H1 (cell line): Measurements from ENCODE around the gene NPR2. TPM values are rescaled to one million over a fixed set of nuclear protein-coding genes. Genes with fewer than 3 reads are reported as not detected.

Experiments
- CTCF ChIA-PET: fragments of 300-600 bp; sonication (Branson Sonifier 250); formaldehyde crosslinking; loops from one replicate; lab custom pipeline; 2021; ENCODE audit not compliant: partially characterized antibody; lab: Charles Lee
- POLR2A ChIA-PET: fragments of 300-600 bp; sonication (Branson Sonifier 250); formaldehyde crosslinking; loops from one replicate; lab custom pipeline; 2021; ENCODE audit warnings: inconsistent platforms; ENCODE audit not compliant: partially characterized antibody; lab: Charles Lee
- DNase-seq, 2 experiments: peaks; one replicate each; pipeline versions ENCODE4 v3.0.0 to v3.0.0-alpha.2; 2010 to 2022; ENCODE audit warnings: low spot score in 2 of 2, low read depth in 1 of 2, mixed read lengths in 1 of 2
- FAIRE-seq: peaks from 2 replicates; lab custom pipeline; 2011; peaks lifted over from hg19 to GRCh38; lab: Jason Lieb, UNC
- H2AFZ ChIP-seq: 2 replicates; pipeline ENCODE4 v1.8.1; 2012; ENCODE audit warnings: low read length, inconsistent platforms
- H2AK5ac ChIP-seq: 2 replicates; pipeline ENCODE4 v1.6.1; 2013; ENCODE audit warnings: low read depth, low read length
- H2BK120ac ChIP-seq: replicated peaks from 2 replicates; pipeline ENCODE3; 2013; ENCODE audit warnings: low read depth, low read length, inconsistent platforms
- H2BK12ac ChIP-seq: 2 replicates; pipeline ENCODE4 v1.6.1; 2013; ENCODE audit warnings: low read depth, low read length
- H2BK15ac ChIP-seq: 2 replicates; pipeline ENCODE4 v1.6.1; 2013; ENCODE audit warnings: low read length
- H2BK20ac ChIP-seq: 2 replicates; pipeline ENCODE4 v1.6.1; 2013; ENCODE audit warnings: low read length
- H2BK5ac ChIP-seq: 2 replicates; pipeline ENCODE4 v1.6.1; 2013; ENCODE audit warnings: low read depth, low read length
- H3K14ac ChIP-seq: 2 replicates; pipeline ENCODE4 v1.6.1; 2013; ENCODE audit warnings: inconsistent platforms; ENCODE audit not compliant: insufficient read length
- H3K18ac ChIP-seq: 2 replicates; pipeline ENCODE4 v1.6.1; 2013; ENCODE audit warnings: low read length; ENCODE audit errors: extremely low read depth
- H3K23ac ChIP-seq: 2 replicates; pipeline ENCODE4 v1.6.1; 2013; ENCODE audit warnings: inconsistent platforms; ENCODE audit not compliant: insufficient read length
- H3K23me2 ChIP-seq: 2 replicates; pipeline ENCODE4 v1.6.1; 2013; ENCODE audit warnings: low read depth, low read length
- H3K27ac ChIP-seq: 2 replicates; pipeline ENCODE4 v1.6.1; 2011; ENCODE audit warnings: low read depth, low read length, inconsistent platforms
- H3K27me3 ChIP-seq, 4 experiments: replicated peaks in 1 of 4; 1 replicate in 1 of 4; 2 replicates in 3 of 4; pipeline versions ENCODE4 v1.6.1 to v1.8.1; 2011 to 2013; ENCODE audit warnings: low read length in 3 of 4, mild to moderate bottlenecking in 3 of 4, inconsistent platforms in 2 of 4, mixed read lengths in 2 of 4, moderate library complexity in 1 of 4; ENCODE audit not compliant: control insufficient read depth in 3 of 4, insufficient read depth in 3 of 4; ENCODE audit errors: extremely low read depth in 1 of 4
- H3K36me3 ChIP-seq, 4 experiments: 2 replicates each; pipeline versions ENCODE4 v1.6.1 to v1.8.1; 2011 to 2013; ENCODE audit warnings: mild to moderate bottlenecking in 4 of 4, low read length in 3 of 4, moderate library complexity in 2 of 4, control low read depth in 1 of 4, inconsistent platforms in 1 of 4; ENCODE audit not compliant: insufficient read depth in 4 of 4, control insufficient read depth in 2 of 4
- H3K4ac ChIP-seq: replicated peaks from 2 replicates; pipeline ENCODE3; 2013; ENCODE audit warnings: low read length, low read depth, mixed read lengths, inconsistent platforms; ENCODE audit not compliant: insufficient read length
- H3K4me1 ChIP-seq, 4 experiments: replicated peaks in 1 of 4; 1 replicate in 1 of 4; 2 replicates in 3 of 4; pipeline versions ENCODE4 v1.6.1 to v1.8.1; 2011 to 2013; ENCODE audit warnings: low read length in 3 of 4, inconsistent platforms in 2 of 4, mixed read lengths in 1 of 4; ENCODE audit not compliant: insufficient read depth in 4 of 4, control insufficient read depth in 3 of 4
- H3K4me2 ChIP-seq, 2 experiments: 2 replicates each; pipeline versions ENCODE4 v1.6.1 to v1.8.1; 2011 to 2013; ENCODE audit warnings: low read depth in 2 of 2, low read length in 2 of 2, control low read depth in 1 of 2, inconsistent platforms in 1 of 2, mild to moderate bottlenecking in 1 of 2; ENCODE audit not compliant: insufficient read depth in 1 of 2
- H3K4me3 ChIP-seq, 4 experiments: fragments of 200-600, 300-600 bp in 1 of 4; sonication (generic), shearing (Covaris generic), sonication (Bioruptor Twin) in 1 of 4; 2 replicates each; pipeline versions ENCODE4 v1.5.1 to v1.8.1; 2011 to 2016; ENCODE audit warnings: low read length in 4 of 4, low read depth in 3 of 4, control low read depth in 2 of 4, inconsistent platforms in 2 of 4, mild to moderate bottlenecking in 2 of 4, mixed read lengths in 1 of 4, moderate library complexity in 1 of 4; ENCODE audit not compliant: insufficient read depth in 2 of 4; ENCODE audit errors: extremely low read depth in 1 of 4
- H3K56ac ChIP-seq: replicated peaks from 2 replicates; pipeline ENCODE3; 2013; ENCODE audit warnings: low read depth, mild to moderate bottlenecking, mixed read lengths, low read length, inconsistent platforms; ENCODE audit not compliant: insufficient read length
- H3K79me1 ChIP-seq: 2 replicates; pipeline ENCODE4 v1.6.1; 2013; ENCODE audit warnings: low read depth, low read length, control low read depth
- H3K79me2 ChIP-seq, 2 experiments: 2 replicates each; pipeline versions ENCODE4 v1.6.1 to v1.8.1; 2012 to 2013; ENCODE audit warnings: low read length in 2 of 2, mild to moderate bottlenecking in 2 of 2, inconsistent platforms in 1 of 2; ENCODE audit not compliant: insufficient read depth in 2 of 2, control insufficient read depth in 1 of 2
- H3K9ac ChIP-seq, 4 experiments: replicated peaks in 1 of 4; 1 replicate in 1 of 4; 2 replicates in 3 of 4; pipeline versions ENCODE4 v1.6.1 to v1.8.1; 2011 to 2013; ENCODE audit warnings: low read depth in 3 of 4, low read length in 3 of 4, control low read depth in 2 of 4, mild to moderate bottlenecking in 2 of 4, moderate library complexity in 2 of 4, inconsistent platforms in 1 of 4; ENCODE audit errors: extremely low read depth in 1 of 4
- H3K9me3 ChIP-seq, 2 experiments: 2 replicates each; pipeline versions ENCODE4 v1.6.1 to v1.8.1; 2012 to 2013; ENCODE audit warnings: mild to moderate bottlenecking in 2 of 2, moderate library complexity in 2 of 2, control low read depth in 1 of 2, inconsistent platforms in 1 of 2, low read depth in 1 of 2, low read length in 1 of 2, mixed read lengths in 1 of 2; ENCODE audit not compliant: insufficient read depth in 2 of 2
- H4K20me1 ChIP-seq, 2 experiments: replicated peaks in 1 of 2; 2 replicates each; pipeline versions ENCODE3 to v1.8.1; 2011 to 2013; ENCODE audit warnings: inconsistent platforms in 2 of 2, low read length in 2 of 2, mild to moderate bottlenecking in 1 of 2; ENCODE audit not compliant: insufficient read depth in 2 of 2, control insufficient read depth in 1 of 2
- H4K5ac ChIP-seq: 2 replicates; pipeline ENCODE4 v1.6.1; 2013; ENCODE audit warnings: low read length, low read depth, mixed read lengths, inconsistent platforms; ENCODE audit not compliant: insufficient read length
- H4K8ac ChIP-seq: 2 replicates; pipeline ENCODE4 v1.8.0; 2013; ENCODE audit warnings: mild to moderate bottlenecking, moderate library complexity, low read length, inconsistent platforms; ENCODE audit not compliant: insufficient read depth; ENCODE audit errors: extremely low read depth
- H4K91ac ChIP-seq: replicated peaks from 2 replicates; pipeline ENCODE3; 2013; ENCODE audit warnings: low read length, mixed read lengths, inconsistent platforms; ENCODE audit not compliant: insufficient read length
- ASH2L ChIP-seq: fragments of 200-600, 300-600 bp; sonication (generic); IDR thresholded peaks from one replicate; pipeline ENCODE4 v1.7.1; 2017; ENCODE audit warnings: low read length
- BRCA1 ChIP-seq: IDR thresholded peaks from 2 replicates; pipeline ENCODE4 v1.6.1; 2012; ENCODE audit warnings: low read depth, low read length, improper control_type of control experiment
- CEBPB ChIP-seq: IDR thresholded peaks from 2 replicates; pipeline ENCODE4 v1.6.1; 2012; ENCODE audit warnings: low read depth, low read length
- CHD1 ChIP-seq: IDR thresholded peaks from 2 replicates; pipeline ENCODE4 v1.6.1; 2012; ENCODE audit warnings: low read depth, low read length, improper control_type of control experiment
- EGR1 ChIP-seq: IDR thresholded peaks from 2 replicates; pipeline ENCODE4 v1.6.1; 2011; ENCODE audit warnings: low read depth, low read length, borderline replicate concordance
- GABPA ChIP-seq: IDR thresholded peaks from 2 replicates; pipeline ENCODE4 v1.6.1; 2011; ENCODE audit warnings: mild to moderate bottlenecking, low read length, moderate library complexity, borderline replicate concordance; ENCODE audit not compliant: insufficient read depth
- GTF2F1 ChIP-seq: IDR thresholded peaks from 2 replicates; pipeline ENCODE4 v1.6.1; 2012; ENCODE audit warnings: low read depth, low read length, improper control_type of control experiment, borderline replicate concordance
- HDAC6 ChIP-seq: IDR thresholded peaks from one replicate; pipeline ENCODE4 v1.7.1; 2012; ENCODE audit warnings: low read depth, mild to moderate bottlenecking, inconsistent platforms, low read length, moderate library complexity
- KDM4A ChIP-seq: IDR thresholded peaks from one replicate; pipeline ENCODE4 v1.7.1; 2012; ENCODE audit warnings: low read depth, mild to moderate bottlenecking, moderate library complexity, low read length, inconsistent platforms; ENCODE audit not compliant: severe bottlenecking
- MAFK ChIP-seq: IDR thresholded peaks from 2 replicates; pipeline ENCODE4 v1.6.1; 2012; ENCODE audit warnings: low read depth, mild to moderate bottlenecking, improper control_type of control experiment, low read length
- SUZ12 ChIP-seq: fragments of 200-600 bp; sonication (generic); IDR thresholded peaks from 2 replicates; pipeline ENCODE4 v1.6.1; 2012; ENCODE audit warnings: mild to moderate bottlenecking, inconsistent platforms, low read length, moderate library complexity, mixed read lengths
- TAF1 ChIP-seq: IDR thresholded peaks from 2 replicates; pipeline ENCODE4 v1.6.1; 2011; ENCODE audit warnings: mild to moderate bottlenecking, low read depth, low read length
- TAF7 ChIP-seq: optimal IDR thresholded peaks from 2 replicates; pipeline ENCODE3; 2011; ENCODE audit warnings: low read depth, mild to moderate bottlenecking, inconsistent platforms, low read length, moderate library complexity, borderline replicate concordance
- TCF12 ChIP-seq: IDR thresholded peaks from 2 replicates; pipeline ENCODE4 v1.6.1; 2011; ENCODE audit warnings: low read depth, mild to moderate bottlenecking, low read length
- WGBS, 2 experiments: shearing (Covaris generic) in 1 of 2; methylation state at CpG; one replicate each; pipeline versions ENCODE4 v1.1.6 to v1.1.7; 2013 to 2015; ENCODE audit warnings: low lambda C conversion rate in 2 of 2, mixed read lengths in 2 of 2, inconsistent platforms in 1 of 2, low coverage in 1 of 2, missing lambda C conversion rate in 1 of 2; ENCODE audit not compliant: insufficient replicate concordance in 2 of 2, insufficient coverage in 1 of 2, insufficient read length in 1 of 2; ENCODE audit errors: extremely low coverage in 1 of 2, missing lambda C conversion rate in 1 of 2; 5-methylcytosine and 5-hydroxymethylcytosine counted together
- polyA plus RNA-seq, 7 experiments: library from polyadenylated mRNA; depleted of rRNA in 3 of 7; stranded (reverse) in 5 of 7; unstranded in 2 of 7; fragments of >200 nt in 5 of 7; fragments of 200-250 nt in 2 of 7; gene quantifications; 1 replicate in 5 of 7; 2 replicates in 1 of 7; 4 replicates in 1 of 7; pipeline versions ENCODE4 v1.2.1 to v1.2.3, GENCODE V29; 2011 to 2013; ENCODE audit warnings: missing spikeins in 2 of 7, mixed read lengths in 2 of 7
- total RNA-seq: library from RNA; stranded (reverse); fragmentation: NEBNext Ultra II Directional; extraction: Animal tissue kit (Norgen Biotek cat#: 25700); gene quantifications from 2 replicates; pipeline ENCODE4 v1.2.1, GENCODE V29; 2021

Gene NPR2
- total and polyA plus RNA-seq, 2 of the 8 experiments (the other 6 are each of a cell fraction or from before 2014, with no cell fraction given): 11.0 to 17.0 TPM

DNA sequence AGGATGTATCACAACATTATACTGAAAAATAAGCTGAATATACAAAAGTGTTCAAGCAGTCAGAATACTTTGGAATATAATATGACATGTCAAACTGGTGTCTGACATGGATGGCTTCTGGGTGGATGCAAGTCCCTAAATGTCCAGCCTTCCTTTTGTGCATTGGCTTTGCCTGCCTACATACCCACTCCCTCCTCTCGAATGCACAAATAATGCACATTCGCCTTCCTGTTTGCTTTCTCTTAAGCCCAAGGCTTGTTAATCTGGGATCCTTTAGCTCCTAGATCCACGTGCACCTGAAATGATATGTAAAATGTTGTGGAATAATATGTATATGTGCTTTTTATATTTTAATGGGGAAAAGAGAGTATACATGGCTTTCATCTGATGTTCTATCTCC, 12.9 kb upstream of the NPR2 start:
- DNase-seq: no peak
- whole genome bisulfite sequencing, 2 experiments: 91% methylated on average over 3 of the region's 3 CpGs; no CpG with 5 or more reads in 1 of the 2 experiments

More for the DNA sequence above, 12.9 kb upstream of the NPR2 start:
- no peak overlapping the region for H2BK120ac ChIP-seq
- no peaks in the 10 kb centered on the region for H3K79me2 ChIP-seq
- H2BK20ac ChIP-seq: no peak overlapping the region
- no peak overlapping the region for H2BK12ac ChIP-seq
- no peak overlapping the region for H2BK5ac ChIP-seq
- H3K4me2 ChIP-seq: no peak overlapping the region
- TF ChIP-seq TAF7 (no peak), MAFK (no peak), HDAC6 (no peak), TAF1 (no peak), CHD1 (no peak), BRCA1 (no peak), CEBPB (no peak), EGR1 (no peak), GABPA (no peak), ASH2L (no peak), SUZ12 (no peak), TCF12 (no peak), KDM4A (no peak), GTF2F1 (no peak)
- no peak for FAIRE-seq
- H3K23ac ChIP-seq: no peak overlapping the region
- H3K4me3 ChIP-seq: no peak overlapping the region
- H3K14ac ChIP-seq: no peak overlapping the region
- H3K27me3 ChIP-seq: no peaks in the 10 kb centered on the region
- no peaks in the 10 kb centered on the region for H4K20me1 ChIP-seq
- H3K9ac ChIP-seq: no peak overlapping the region
- H3K9me3 ChIP-seq: no peaks in the 10 kb centered on the region
- H3K4me1 ChIP-seq: peaks cover 0 to 6% (median 4%) of the 10 kb centered on the region in 4 experiments; a peak in 6 of 7 replicates
- no peaks in the 10 kb centered on the region for H3K23me2 ChIP-seq
- H3K56ac ChIP-seq: no peak overlapping the region
- CTCF ChIA-PET: interaction anchor here (0.7 to 3.0 kb wide), 5 partner anchors 8 to 167 kb away, joined by 3 to 26 read pairs (median 3); no protein-coding TSS in a partner anchor
- no peak overlapping the region for H2BK15ac ChIP-seq
- no peaks in the 10 kb centered on the region for H3K79me1 ChIP-seq
- no peak overlapping the region for H3K18ac ChIP-seq
- no peak overlapping the region for H4K91ac ChIP-seq
- no peak overlapping the region for H2AFZ ChIP-seq
- H3K4ac ChIP-seq: no peak overlapping the region
- H4K8ac ChIP-seq: no peak overlapping the region
- H3K27ac ChIP-seq: no peak overlapping the region
- no peaks in the 10 kb centered on the region for H3K36me3 ChIP-seq
- no peak overlapping the region for H2AK5ac ChIP-seq
- POLR2A ChIA-PET: interaction anchor here (1.0 to 1.1 kb wide), 3 partner anchors 10 to 85 kb away, joined by 3 to 5 read pairs (median 3); no protein-coding TSS in a partner anchor
- H4K5ac ChIP-seq: no peak overlapping the region
